ENCODE results near the gene RIMKLA. TPM values are rescaled to one million over a fixed set of nuclear protein-coding genes. Genes with fewer than 3 reads are reported as not detected.

RIMKLA gene, protein sequence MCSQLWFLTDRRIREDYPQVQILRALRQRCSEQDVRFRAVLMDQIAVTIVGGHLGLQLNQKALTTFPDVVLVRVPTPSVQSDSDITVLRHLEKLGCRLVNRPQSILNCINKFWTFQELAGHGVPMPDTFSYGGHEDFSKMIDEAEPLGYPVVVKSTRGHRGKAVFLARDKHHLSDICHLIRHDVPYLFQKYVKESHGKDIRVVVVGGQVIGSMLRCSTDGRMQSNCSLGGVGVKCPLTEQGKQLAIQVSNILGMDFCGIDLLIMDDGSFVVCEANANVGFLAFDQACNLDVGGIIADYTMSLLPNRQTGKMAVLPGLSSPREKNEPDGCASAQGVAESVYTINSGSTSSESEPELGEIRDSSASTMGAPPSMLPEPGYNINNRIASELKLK
- under 1 TPM in 6 of 7 donors, not detected in 1; 0.02 to 0.23 (median 0.10) TPM for total RNA-seq
- under 1 TPM; 0.19 to 0.27 TPM for polyA plus RNA-seq
- long read RNA-seq, donor 1: 0 reads
- long read RNA-seq, donor 2, full-length matches to known transcripts: 1 of 1 reads
- long read RNA-seq, donor 2, partial matches to known transcripts: 0 of 1 reads
- long read RNA-seq, donor 2, other reads (novel, unspliced or antisense): 0 of 1 reads
- long read RNA-seq, donor 3, full-length matches to known transcripts: 1 of 2 reads
- long read RNA-seq, donor 3, partial matches to known transcripts: 0 of 2 reads
- long read RNA-seq, donor 3, other reads (novel, unspliced or antisense): 1 of 2 reads

- Histone ChIP-seq H3K27ac (no peak within 1 kb of the TSS), H3K27me3 (no peaks in the 10 kb centered on the region), H3K4me3 (peak within 1 kb of the TSS; percentile 40), H3K4me1 (ENCODE audit: insufficient read depth) (peaks cover 7% of the 10 kb centered on the region), H3K36me3 (no peaks in the 10 kb centered on the region), H3K9me3 (no peaks in the 10 kb centered on the region)
- WGBS, 3 donors: 1 to 3% (median 1%) methylated on average over 49 to 101 of the region's 101 CpGs
- TF ChIP-seq EP300 (IDR thresholded peaks at IDR 0.05): no peak
- TF ChIP-seq, protein P1, sequence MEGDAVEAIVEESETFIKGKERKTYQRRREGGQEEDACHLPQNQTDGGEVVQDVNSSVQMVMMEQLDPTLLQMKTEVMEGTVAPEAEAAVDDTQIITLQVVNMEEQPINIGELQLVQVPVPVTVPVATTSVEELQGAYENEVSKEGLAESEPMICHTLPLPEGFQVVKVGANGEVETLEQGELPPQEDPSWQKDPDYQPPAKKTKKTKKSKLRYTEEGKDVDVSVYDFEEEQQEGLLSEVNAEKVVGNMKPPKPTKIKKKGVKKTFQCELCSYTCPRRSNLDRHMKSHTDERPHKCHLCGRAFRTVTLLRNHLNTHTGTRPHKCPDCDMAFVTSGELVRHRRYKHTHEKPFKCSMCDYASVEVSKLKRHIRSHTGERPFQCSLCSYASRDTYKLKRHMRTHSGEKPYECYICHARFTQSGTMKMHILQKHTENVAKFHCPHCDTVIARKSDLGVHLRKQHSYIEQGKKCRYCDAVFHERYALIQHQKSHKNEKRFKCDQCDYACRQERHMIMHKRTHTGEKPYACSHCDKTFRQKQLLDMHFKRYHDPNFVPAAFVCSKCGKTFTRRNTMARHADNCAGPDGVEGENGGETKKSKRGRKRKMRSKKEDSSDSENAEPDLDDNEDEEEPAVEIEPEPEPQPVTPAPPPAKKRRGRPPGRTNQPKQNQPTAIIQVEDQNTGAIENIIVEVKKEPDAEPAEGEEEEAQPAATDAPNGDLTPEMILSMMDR (IDR thresholded peaks at IDR 0.05): no peak
- TF ChIP-seq POLR2A (IDR thresholded peaks at IDR 0.05): no peak
- intact Hi-C loops (cut with DNase I): no loop called here
- peak in 4 of 5 donors; percentile 11 to 50 (median 26) for DNase-seq
Observed at GRCh38 chr1:42380586-42381279, at the start of gene RIMKLA. TSS of gene RIMKLA (plus strand) at chr1:42380792. CDS start at chr1:42380935, 143 bp downstream.

- no peaks in the 10 kb centered on the region for H3K9me3 ChIP-seq
- H3K36me3 ChIP-seq: no peaks in the 10 kb centered on the region
- H3K27me3 ChIP-seq: no peaks in the 10 kb centered on the region
- H3K27ac ChIP-seq: no peak overlapping the region
- WGBS, 3 donors: 64 to 72% (median 72%) methylated on average over 6 of the region's 6 CpGs
- H3K4me1 ChIP-seq (ENCODE audit: insufficient read depth): peaks cover 8% of the 10 kb centered on the region
- no peak for DNase-seq
- TF ChIP-seq POLR2A (IDR thresholded peaks at IDR 0.05) (no peak), EP300 (IDR thresholded peaks at IDR 0.05) (no peak)
- TF ChIP-seq, protein P1 (IDR thresholded peaks at IDR 0.05): no peak
- no peak overlapping the region for H3K4me3 ChIP-seq
- intact Hi-C loops (cut with DNase I): loop anchor here in 1 of 4 donors (10.0 kb wide), 1 partner anchor 158 kb away; no protein-coding TSS in a partner anchor
Observed at GRCh38 chr1:42332877-42333276, 47.7 kb upstream of the RIMKLA start.

DNA sequence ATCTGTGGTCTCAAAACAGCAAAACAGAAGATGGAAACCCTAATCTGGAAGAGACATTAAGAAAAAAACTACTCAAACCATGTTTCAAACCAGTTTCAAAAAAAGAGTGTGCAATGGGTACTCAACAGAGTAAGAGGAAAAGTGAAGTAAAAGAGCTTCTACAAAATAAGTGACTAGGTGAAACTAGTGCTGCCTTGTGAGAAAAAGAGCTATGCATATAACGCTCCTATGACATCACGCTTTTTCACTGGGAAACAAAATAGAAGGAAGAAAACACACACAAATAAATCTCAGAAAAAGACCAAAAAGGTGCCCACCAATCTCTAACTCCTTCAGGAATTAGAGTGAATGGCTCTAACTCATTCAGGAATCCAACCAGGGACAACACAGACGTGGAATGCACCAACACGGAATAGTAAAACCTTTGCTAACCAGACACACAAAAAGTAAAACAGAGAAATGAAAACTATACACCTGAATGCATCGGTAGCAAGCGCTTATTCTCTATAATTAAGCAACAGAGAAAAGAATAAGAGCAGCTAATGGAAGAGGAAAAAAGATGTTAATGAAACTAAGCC is 46.8 kb upstream of the RIMKLA start:
- no peaks in the 10 kb centered on the region for H3K9me3 ChIP-seq
- H3K36me3 ChIP-seq: no peaks in the 10 kb centered on the region
- peaks cover 4% of the 10 kb centered on the region for H3K4me1 ChIP-seq (ENCODE audit: insufficient read depth)
- H3K27ac ChIP-seq: no peak overlapping the region
- no peak for TF ChIP-seq EP300 (IDR thresholded peaks at IDR 0.05)
- no peak for TF ChIP-seq POLR2A (IDR thresholded peaks at IDR 0.05)
- TF ChIP-seq, protein P1 (IDR thresholded peaks at IDR 0.05): no peak
- peak overlapping the region; percentile 90 for H3K4me3 ChIP-seq
- WGBS, 3 donors: 4 to 6% (median 5%) methylated on average over 6 of the region's 6 CpGs
- no peak for DNase-seq
- intact Hi-C loops (cut with DNase I): loop anchor here in 1 of 4 donors (10.0 kb wide), 1 partner anchor 159 kb away; no protein-coding TSS in a partner anchor
- no peaks in the 10 kb centered on the region for H3K27me3 ChIP-seq
